ENCODE data around the gene ANAPC13. TPM values are rescaled to one million over a fixed set of nuclear protein-coding genes. Genes with fewer than 3 reads are reported as not detected.

ANAPC13 gene
- total and polyA plus RNA-seq, 9 donors, result 23.4 to 104 (median 44.0) TPM

GRCh38 chr3:134527538-134528186 lies 41.9 kb upstream of the ANAPC13 start:
- Histone ChIP-seq H3K27me3 (no peaks in the 10 kb centered on the region), H3K27ac (no peak overlapping the region), H3K4me1 (ENCODE audit: insufficient read depth) (no peaks in the 10 kb centered on the region), H3K9me3 (peaks cover 0 to 3% of the 10 kb centered on the region in 2 donors), H3K4me3 (no peak overlapping the region), H3K36me3 (no peaks in the 10 kb centered on the region)
- 98% methylated on average over 7 of the region's 7 CpGs for WGBS, 3 donors
- TF ChIP-seq CTCF (IDR thresholded peaks at IDR 0.05), result no peak
- TF ChIP-seq EP300 (IDR thresholded peaks at IDR 0.05), result no peak
- no peak for TF ChIP-seq POLR2A (IDR thresholded peaks at IDR 0.05)
- DNase-seq, result no peak
- intact Hi-C loops (cut with DNase I), result no loop called here

- 95 to 98% (median 96%) methylated on average over 4 of the region's 4 CpGs for WGBS, 3 donors
- no peak overlapping the region for H3K4me3 ChIP-seq
- intact Hi-C loops (cut with DNase I), result no loop called here
Measured at GRCh38 chr3:134527037-134527436, 41.3 kb upstream of the ANAPC13 start.

GRCh38 chr3:134526319-134526718 lies 40.5 kb upstream of the ANAPC13 start:
- DNase-seq, result no peak
- peaks cover 0 to 3% of the 10 kb centered on the region in 2 donors for H3K9me3 ChIP-seq
- H3K4me3 ChIP-seq, result no peak overlapping the region
- intact Hi-C loops (cut with DNase I), result no loop called here
- TF ChIP-seq EP300 (IDR thresholded peaks at IDR 0.05) (no peak), CTCF (IDR thresholded peaks at IDR 0.05) (no peak), POLR2A (IDR thresholded peaks at IDR 0.05) (no peak)
- WGBS, 3 donors, result 31 to 45% (median 33%) methylated on average over 1 of the region's 1 CpG
- H3K27ac ChIP-seq, result no peak overlapping the region
- no peaks in the 10 kb centered on the region for H3K27me3 ChIP-seq
- H3K4me1 ChIP-seq (ENCODE audit: insufficient read depth), result no peaks in the 10 kb centered on the region
- H3K36me3 ChIP-seq, result no peaks in the 10 kb centered on the region

More at GRCh38 chr3:134527037-134527436, 41.3 kb upstream of the ANAPC13 start:
- TF ChIP-seq CTCF (IDR thresholded peaks at IDR 0.05) (no peak), EP300 (IDR thresholded peaks at IDR 0.05) (no peak), POLR2A (IDR thresholded peaks at IDR 0.05) (no peak)
- DNase-seq, result no peak
- Histone ChIP-seq H3K27ac (no peak overlapping the region), H3K9me3 (peaks cover 0 to 3% of the 10 kb centered on the region in 2 donors), H3K36me3 (no peaks in the 10 kb centered on the region), H3K4me1 (ENCODE audit: insufficient read depth) (no peaks in the 10 kb centered on the region), H3K27me3 (no peaks in the 10 kb centered on the region)

- no peaks in the 10 kb centered on the region for H3K4me1 ChIP-seq (ENCODE audit: insufficient read depth)
- no peak for DNase-seq
- no peaks in the 10 kb centered on the region for H3K27me3 ChIP-seq
- no peak overlapping the region for H3K4me3 ChIP-seq
- intact Hi-C loops (cut with DNase I), result no loop called here
- H3K9me3 ChIP-seq, result peaks cover 0 to 3% of the 10 kb centered on the region in 2 donors
- no peak overlapping the region for H3K27ac ChIP-seq
- H3K36me3 ChIP-seq, result no peaks in the 10 kb centered on the region
- no peak for TF ChIP-seq EP300 (IDR thresholded peaks at IDR 0.05)
- no peak for TF ChIP-seq CTCF (IDR thresholded peaks at IDR 0.05)
- no peak for TF ChIP-seq POLR2A (IDR thresholded peaks at IDR 0.05)
Measured at GRCh38 chr3:134525293-134525692, 39.5 kb upstream of the ANAPC13 start.

All from ovary (tissue), 9 donors.